ENCODE measurements around the gene SPTBN2. TPM values are rescaled to one million over a fixed set of nuclear protein-coding genes. Genes with fewer than 3 reads are reported as not detected.

The SPTBN2 gene
- total RNA-seq (100 to 1,000 TPM; 116 to 239 TPM), polyA plus RNA-seq (ENCODE audit: insufficient read depth, low read depth, low replicate concordance) (159 TPM)
- long read RNA-seq, donor 1, result 0 reads
- long read RNA-seq, donor 2, result 0 reads

- peak; percentile 34 for DNase-seq
- H3K36me3 ChIP-seq (ENCODE audit: low read depth, missing control alignments), result no peaks in the 10 kb centered on the region
- intact Hi-C loops (cut with DNase I; ENCODE audit: low total_unique reads), result no loop called here
- H3K27me3 ChIP-seq, result no peaks in the 10 kb centered on the region
- H3K9me3 ChIP-seq, result no peaks in the 10 kb centered on the region
- peak within 1 kb of the TSS in 1 of 2 donors; percentile 56 for H3K27ac ChIP-seq
- WGBS, 2 donors, result 10 to 12% methylated on average over 24 to 25 of the region's 25 CpGs
- TF ChIP-seq CTCF (IDR thresholded peaks at IDR 0.05) (no peak), POLR2A (IDR thresholded peaks at IDR 0.05) (no peak)
- H3K4me3 ChIP-seq, result peak within 1 kb of the TSS; percentile 47 to 62
- H3K4me1 ChIP-seq, result peaks cover 4% of the 10 kb centered on the region
These were observed at the start of gene SPTBN2 for GRCh38 chr11:66728693-66729385. SPTBN2 (minus strand) TSS chr11:66729216; CDS start chr11:66721240, 7,976 bp downstream.

- TF ChIP-seq CTCF (IDR thresholded peaks at IDR 0.05), result no peak
- no peak for TF ChIP-seq POLR2A (IDR thresholded peaks at IDR 0.05)
- intact Hi-C loops (cut with DNase I; ENCODE audit: low total_unique reads), result no loop called here
- no peak for DNase-seq
- Histone ChIP-seq H3K27me3 (no peaks in the 10 kb centered on the region), H3K36me3 (ENCODE audit: low read depth, missing control alignments) (no peaks in the 10 kb centered on the region), H3K9me3 (no peaks in the 10 kb centered on the region), H3K27ac (no peak overlapping the region), H3K4me1 (no peaks in the 10 kb centered on the region), H3K4me3 (no peak overlapping the region)
These were observed 39.8 kb upstream of the SPTBN2 start for GRCh38 chr11:66768818-66769217.

GRCh38 chr11:66768088-66768521 lies 39.1 kb upstream of the SPTBN2 start:
- 78 to 82% methylated on average over 3 of the region's 3 CpGs for WGBS, 2 donors
- Histone ChIP-seq H3K4me1 (no peaks in the 10 kb centered on the region), H3K9me3 (no peaks in the 10 kb centered on the region), H3K4me3 (no peak overlapping the region), H3K36me3 (ENCODE audit: low read depth, missing control alignments) (no peaks in the 10 kb centered on the region), H3K27me3 (no peaks in the 10 kb centered on the region), H3K27ac (no peak overlapping the region)
- DNase-seq, result no peak
- TF ChIP-seq POLR2A (IDR thresholded peaks at IDR 0.05) (no peak), CTCF (IDR thresholded peaks at IDR 0.05) (no peak)
- intact Hi-C loops (cut with DNase I; ENCODE audit: low total_unique reads), result no loop called here

- WGBS, 2 donors, result 95 to 100% methylated on average over 1 of the region's 1 CpG
- no peaks in the 10 kb centered on the region for H3K36me3 ChIP-seq (ENCODE audit: low read depth, missing control alignments)
- H3K27ac ChIP-seq, result no peak overlapping the region
- TF ChIP-seq CTCF (IDR thresholded peaks at IDR 0.05), result no peak
- TF ChIP-seq POLR2A (IDR thresholded peaks at IDR 0.05), result no peak
- DNase-seq, result no peak
- intact Hi-C loops (cut with DNase I; ENCODE audit: low total_unique reads), result no loop called here
- no peaks in the 10 kb centered on the region for H3K27me3 ChIP-seq
- H3K4me1 ChIP-seq, result no peaks in the 10 kb centered on the region
- H3K9me3 ChIP-seq, result no peaks in the 10 kb centered on the region
- H3K4me3 ChIP-seq, result no peak overlapping the region
These were observed 38.6 kb upstream of the SPTBN2 start for GRCh38 chr11:66767666-66768065.

- Histone ChIP-seq H3K27ac (no peak overlapping the region), H3K36me3 (ENCODE audit: low read depth, missing control alignments) (no peaks in the 10 kb centered on the region), H3K9me3 (no peaks in the 10 kb centered on the region), H3K4me1 (no peaks in the 10 kb centered on the region), H3K4me3 (no peak overlapping the region), H3K27me3 (no peaks in the 10 kb centered on the region)
- no peak for DNase-seq
- no peak for TF ChIP-seq POLR2A (IDR thresholded peaks at IDR 0.05)
- TF ChIP-seq CTCF (IDR thresholded peaks at IDR 0.05), result no peak
- intact Hi-C loops (cut with DNase I; ENCODE audit: low total_unique reads), result no loop called here
- WGBS, 2 donors, result 93 to 95% methylated on average over 2 of the region's 2 CpGs
These were observed 37.7 kb upstream of the SPTBN2 start for GRCh38 chr11:66766681-66767080.

All from testis (tissue), 5 donors.